A549 (cell line): Measurements from ENCODE around the gene DOCK10. TPM values are rescaled to one million over a fixed set of nuclear protein-coding genes. Genes with fewer than 3 reads are reported as not detected.
A peak's percentile ranks its signal among the peaks of the same experiment; 100 is the strongest.

Experiments used
- ATAC-seq, 2 experiments: fragments of 200-7000 bp in 1 of 2; fragments of >200 bp in 1 of 2; cut with Nextera tagmentation in 1 of 2; cut with Tn5 transposase in 1 of 2; 3 replicates each; pipeline versions ENCODE4 v1.8.0 to v1.9.1; 2018 to 2020; ENCODE audit warnings: mild to moderate bottlenecking in 1 of 2, moderate library complexity in 1 of 2
- CTCF ChIA-PET: fragments of 300-600 bp; sonication (Branson Sonifier 250); formaldehyde crosslinking; extraction: SDS; loops from one replicate; lab custom pipeline; 2021; ENCODE audit warnings: antibody characterized with exemption, inconsistent platforms; lab: Yijun Ruan, JAX
- POLR2A ChIA-PET: fragments of 350-600 bp; formaldehyde crosslinking; extraction: SDS; loops from one replicate; lab custom pipeline; 2021; ENCODE audit warnings: antibody characterized with exemption, inconsistent platforms; lab: Yijun Ruan, JAX
- DNase-seq, 2 experiments: peaks; one replicate each; pipeline versions ENCODE4 v3.0.0 to v3.0.0-alpha.2; 2011 to 2016; ENCODE audit warnings: low read depth in 1 of 2, low spot score in 1 of 2
- FAIRE-seq: peaks from 2 replicates; lab custom pipeline; 2011; peaks lifted over from hg19 to GRCh38; lab: Jason Lieb, UNC
- H3K27ac ChIP-seq, 2 experiments: fragments of >200 bp; sonication (Bioruptor Twin); formaldehyde crosslinking; 3 replicates each; pipeline ENCODE4 v1.5.1; 2016 to 2017
- H3K4me1 ChIP-seq: fragments of >200 bp; sonication (Bioruptor Twin); formaldehyde crosslinking; 3 replicates; pipeline ENCODE4 v1.6.1; 2016
- H3K4me2 ChIP-seq: fragments of >200 bp; sonication (Bioruptor Twin); formaldehyde crosslinking; 3 replicates; pipeline ENCODE4 v1.6.1; 2016
- H3K4me3 ChIP-seq: fragments of >200 bp; sonication (Bioruptor Twin); formaldehyde crosslinking; 3 replicates; pipeline ENCODE4 v1.5.1; 2016
- H3K9me3 ChIP-seq: fragments of >200 bp; sonication (Bioruptor Twin); formaldehyde crosslinking; 3 replicates; pipeline ENCODE4 v1.6.1; 2016
- CBX8 ChIP-seq: fragments of 200-600 bp; sonication (generic); IDR thresholded peaks from 2 replicates; pipeline ENCODE4 v1.6.1; 2016
- CHD4 ChIP-seq: fragments of 200-600 bp; sonication (generic); IDR thresholded peaks from 2 replicates; pipeline ENCODE4 v1.6.1; 2016; ENCODE audit warnings: antibody characterized with exemption, mild to moderate bottlenecking, borderline replicate concordance
- CTCF ChIP-seq: fragments of >200 bp; sonication (Bioruptor Twin); formaldehyde crosslinking; IDR thresholded peaks from 3 replicates; pipeline ENCODE4 v1.5.1; 2016
- EHF ChIP-seq: fragments of 250-450 bp; sonication (Bioruptor Pico); IDR thresholded peaks from 2 replicates; pipeline ENCODE4 v1.5.0; 2020; ENCODE audit warnings: mild to moderate bottlenecking
- EHMT2 ChIP-seq: fragments of 200-600 bp; sonication (generic); IDR thresholded peaks from 2 replicates; pipeline ENCODE4 v1.6.1; 2016; ENCODE audit warnings: antibody characterized with exemption, low read depth, mild to moderate bottlenecking, moderate library complexity
- FOSB ChIP-seq: fragments of 250-450 bp; sonication (Bioruptor Pico); IDR thresholded peaks from 2 replicates; pipeline ENCODE4 v1.5.0; 2020; ENCODE audit warnings: mild to moderate bottlenecking, moderate library complexity
- FOSL2 ChIP-seq, 2 experiments: fragments of 450-650 bp in 1 of 2; fragments of >200 bp in 1 of 2; sonication (Bioruptor Twin) in 1 of 2; formaldehyde crosslinking; IDR thresholded peaks; 2 replicates each; pipeline versions ENCODE4 v1.5.0 to v1.6.1; 2016 to 2020; ENCODE audit warnings: mild to moderate bottlenecking in 1 of 2, moderate library complexity in 1 of 2
- FOXS1 ChIP-seq: fragments of 250-450 bp; sonication (Bioruptor Pico); IDR thresholded peaks from 2 replicates; pipeline ENCODE4 v1.5.0; 2020; ENCODE audit warnings: mild to moderate bottlenecking, moderate library complexity
- JUN ChIP-seq, 2 experiments: fragments of >200 bp; sonication (Bioruptor Twin); formaldehyde crosslinking; IDR thresholded peaks; 2 replicates in 1 of 2; 3 replicates in 1 of 2; pipeline ENCODE4 v1.6.1; 2016 to 2017
- MAFK ChIP-seq: fragments of 450-650 bp; IDR thresholded peaks from 2 replicates; pipeline ENCODE4 v1.6.1; 2014; ENCODE audit not compliant: partially characterized antibody
- PHF8 ChIP-seq: fragments of 200-600 bp; sonication (generic); IDR thresholded peaks from 2 replicates; pipeline ENCODE4 v1.6.1; 2016; ENCODE audit warnings: low read depth, mild to moderate bottlenecking, antibody characterized with exemption, moderate library complexity, borderline replicate concordance
- POLR2AphosphoS2 ChIP-seq: conservative IDR thresholded peaks from 2 replicates; pipeline ENCODE4 v1.6.1; 2012; ENCODE audit warnings: low read length, improper control_type of control experiment, inconsistent platforms
- RAD21 ChIP-seq, 2 experiments: fragments of >200 bp in 1 of 2; sonication (Bioruptor Twin) in 1 of 2; formaldehyde crosslinking in 1 of 2; IDR thresholded peaks in 1 of 2; conservative IDR thresholded peaks in 1 of 2; 2 replicates in 1 of 2; 3 replicates in 1 of 2; pipeline ENCODE4 v1.6.1; 2012 to 2018; ENCODE audit warnings: inconsistent platforms in 1 of 2
- RARB ChIP-seq: fragments of 250-450 bp; sonication (Bioruptor Pico); IDR thresholded peaks from 2 replicates; pipeline ENCODE4 v1.8.0; 2021; ENCODE audit warnings: mild to moderate bottlenecking, moderate library complexity
- REST ChIP-seq: fragments of 200-600 bp; sonication (generic); IDR thresholded peaks from 2 replicates; pipeline ENCODE4 v1.6.1; 2016; ENCODE audit warnings: antibody characterized with exemption, mild to moderate bottlenecking, moderate library complexity
- SMC3 ChIP-seq: fragments of >200 bp; sonication (Bioruptor Twin); formaldehyde crosslinking; IDR thresholded peaks from 3 replicates; pipeline ENCODE4 v1.6.1; 2018; ENCODE audit warnings: inconsistent platforms
- ZSCAN20 ChIP-seq: fragments of 250-450 bp; sonication (Bioruptor Pico); IDR thresholded peaks from 2 replicates; pipeline ENCODE4 v1.8.0; 2022; ENCODE audit warnings: mild to moderate bottlenecking, moderate library complexity
- WGBS: methylation state at CpG from one replicate; pipeline ENCODE4 v1.1.6; 2017; ENCODE audit errors: missing lambda C conversion rate; 5-methylcytosine and 5-hydroxymethylcytosine counted together
- polyA plus RNA-seq, 4 experiments: library from polyadenylated mRNA; depleted of rRNA in 3 of 4; stranded (reverse); fragments of >200 nt; fragmentation: RNase III in 1 of 4; extraction: RNeasy Plus Mini Kit Qiagen cat#74134 plus additional on column Dnase treatment in 1 of 4; gene quantifications; 2 replicates in 3 of 4; 3 replicates in 1 of 4; pipeline ENCODE4 v1.2.3, GENCODE V29; 2011 to 2017
- TF ChIP-seq, protein P1 (sequence below): fragments of 250-450 bp; sonication (Bioruptor Pico); IDR thresholded peaks from 2 replicates; pipeline ENCODE4 v1.5.0; 2021; ENCODE audit warnings: mild to moderate bottlenecking, moderate library complexity, borderline replicate concordance

Gene DOCK10
- polyA plus RNA-seq, 2 of the 4 experiments (the other 2 are of a cell fraction): 43.0 to 45.3 TPM

GRCh38 chr2:224931956-224932355 lies 110.3 kb downstream of the DOCK10 start:
- POLR2A ChIA-PET: no interaction called here
- no peak overlapping the region for H3K4me3 ChIP-seq
- TF ChIP-seq PHF8 (no peak), FOXS1 (CRISPR knock-in tag) (no peak), MAFK (no peak), EHMT2 (no peak), REST (no peak), SMC3 (no peak), POLR2AphosphoS2 (no peak), CBX8 (no peak), EHF (CRISPR knock-in tag) (no peak), CHD4 (no peak), FOSB (CRISPR knock-in tag) (no peak), ZSCAN20 (CRISPR knock-in tag) (no peak), RARB (CRISPR knock-in tag) (no peak)
- TF ChIP-seq, protein P1, sequence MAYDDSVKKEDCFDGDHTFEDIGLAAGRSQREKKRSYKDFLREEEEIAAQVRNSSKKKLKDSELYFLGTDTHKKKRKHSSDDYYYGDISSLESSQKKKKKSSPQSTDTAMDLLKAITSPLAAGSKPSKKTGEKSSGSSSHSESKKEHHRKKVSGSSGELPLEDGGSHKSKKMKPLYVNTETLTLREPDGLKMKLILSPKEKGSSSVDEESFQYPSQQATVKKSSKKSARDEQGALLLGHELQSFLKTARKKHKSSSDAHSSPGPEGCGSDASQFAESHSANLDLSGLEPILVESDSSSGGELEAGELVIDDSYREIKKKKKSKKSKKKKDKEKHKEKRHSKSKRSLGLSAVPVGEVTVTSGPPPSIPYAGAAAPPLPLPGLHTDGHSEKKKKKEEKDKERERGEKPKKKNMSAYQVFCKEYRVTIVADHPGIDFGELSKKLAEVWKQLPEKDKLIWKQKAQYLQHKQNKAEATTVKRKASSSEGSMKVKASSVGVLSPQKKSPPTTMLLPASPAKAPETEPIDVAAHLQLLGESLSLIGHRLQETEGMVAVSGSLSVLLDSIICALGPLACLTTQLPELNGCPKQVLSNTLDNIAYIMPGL (CRISPR knock-in tag): no peak
- TF ChIP-seq, all 56 proteins: peak for 0
- no peak for FAIRE-seq
- no peak for ATAC-seq
- 91% methylated on average over 4 of the region's 4 CpGs for WGBS
- H3K27ac ChIP-seq: no peak overlapping the region
- H3K9me3 ChIP-seq: no peaks in the 10 kb centered on the region
- peaks cover 8% of the 10 kb centered on the region for H3K4me1 ChIP-seq
- no peak overlapping the region for H3K4me2 ChIP-seq
- CTCF ChIA-PET: interaction anchor here (1.0 kb wide), 1 partner anchor 77 kb away, joined by 3 read pairs; no protein-coding TSS in a partner anchor
- no peak for DNase-seq

- TF ChIP-seq FOSL2 (IDR thresholded peaks at IDR 0.05) (no peak), FOSL2 (CRISPR knock-in tag; IDR thresholded peaks at IDR 0.05) (no peak), JUN (IDR thresholded peaks at IDR 0.05) (no peak), CTCF (peak; percentile 19; the same call in 1 of the 3 replicates), RAD21 (conservative IDR thresholded peaks at IDR 0.05 in 1 of 2, IDR thresholded peaks at IDR 0.05 in 1 of 2) (peak; percentile 20 to 27; a peak in 3 of 5 replicates)
- TF ChIP-seq, all 56 proteins: peak for 2
- H3K4me3 ChIP-seq: no peak overlapping the region
- ChIA-PET CTCF (interaction anchor here (1.1 kb wide), 1 partner anchor 128 kb away, joined by 3 read pairs; no protein-coding TSS in a partner anchor), POLR2A (no interaction called here)
- DNase-seq (no peak), FAIRE-seq (no peak), ATAC-seq (peak in 1 of 2 experiments; percentile 25; a peak in 1 of 6 replicates)
- H3K4me1 ChIP-seq: peaks cover 9% of the 10 kb centered on the region
- WGBS: 100% methylated on average over 3 of the region's 3 CpGs
- no peaks in the 10 kb centered on the region for H3K9me3 ChIP-seq
- no peak overlapping the region for H3K27ac ChIP-seq
- H3K4me2 ChIP-seq: no peak overlapping the region
These were observed 111.3 kb downstream of the DOCK10 start for GRCh38 chr2:224930990-224931389.
